Hepatocyte (in vitro differentiated cells): ENCODE results near the gene STARD9.

ENCODE experiments used
- EZH2 ChIP-seq: fragments of 200-600 bp; sonication (generic); IDR thresholded peaks from 2 replicates; pipeline ENCODE4 v1.6.1; 2016; ENCODE audit warnings: antibody characterized with exemption, mild to moderate bottlenecking, borderline replicate concordance
- EZH2phosphoT487 ChIP-seq: fragments of 200-600 bp; sonication (generic); IDR thresholded peaks from one replicate; pipeline ENCODE4 v1.6.1; 2018; ENCODE audit warnings: antibody characterized with exemption, mild to moderate bottlenecking, low read depth, moderate library complexity; ENCODE audit not compliant: unreplicated experiment, severe bottlenecking
- TF ChIP-seq, protein P1 (sequence below): fragments of 200-600 bp; sonication (generic); IDR thresholded peaks from 2 replicates; pipeline ENCODE4 v1.5.1; 2016; ENCODE audit warnings: antibody characterized with exemption, mild to moderate bottlenecking; ENCODE audit not compliant: poor library complexity

- TF ChIP-seq, protein P1, sequence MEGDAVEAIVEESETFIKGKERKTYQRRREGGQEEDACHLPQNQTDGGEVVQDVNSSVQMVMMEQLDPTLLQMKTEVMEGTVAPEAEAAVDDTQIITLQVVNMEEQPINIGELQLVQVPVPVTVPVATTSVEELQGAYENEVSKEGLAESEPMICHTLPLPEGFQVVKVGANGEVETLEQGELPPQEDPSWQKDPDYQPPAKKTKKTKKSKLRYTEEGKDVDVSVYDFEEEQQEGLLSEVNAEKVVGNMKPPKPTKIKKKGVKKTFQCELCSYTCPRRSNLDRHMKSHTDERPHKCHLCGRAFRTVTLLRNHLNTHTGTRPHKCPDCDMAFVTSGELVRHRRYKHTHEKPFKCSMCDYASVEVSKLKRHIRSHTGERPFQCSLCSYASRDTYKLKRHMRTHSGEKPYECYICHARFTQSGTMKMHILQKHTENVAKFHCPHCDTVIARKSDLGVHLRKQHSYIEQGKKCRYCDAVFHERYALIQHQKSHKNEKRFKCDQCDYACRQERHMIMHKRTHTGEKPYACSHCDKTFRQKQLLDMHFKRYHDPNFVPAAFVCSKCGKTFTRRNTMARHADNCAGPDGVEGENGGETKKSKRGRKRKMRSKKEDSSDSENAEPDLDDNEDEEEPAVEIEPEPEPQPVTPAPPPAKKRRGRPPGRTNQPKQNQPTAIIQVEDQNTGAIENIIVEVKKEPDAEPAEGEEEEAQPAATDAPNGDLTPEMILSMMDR = no peak
- no peak for TF ChIP-seq EZH2
- no peak for TF ChIP-seq EZH2phosphoT487
Measured at GRCh38 chr15:42744195-42744594, 168.8 kb downstream of the STARD9 start.
